Lung (tissue), 12 donors: ENCODE measurements around the gene RPL5. TPM values are rescaled to one million over a fixed set of nuclear protein-coding genes. Genes with fewer than 3 reads are reported as not detected.

Experiments
- ATAC-seq: fragments of 200-7000 bp; cut with Tn5 transposase; one replicate; pipeline ENCODE4 v1.9.1; 2020; ENCODE audit warnings: moderate number of reproducible peaks; ENCODE audit not compliant: insufficient read depth, low FRiP score
- DNase-seq, 3 donors: peaks; one replicate each; pipeline ENCODE4 v3.0.0-alpha.2; 2013 to 2017
- H3K27ac ChIP-seq, 2 donors: one replicate each; pipeline ENCODE4 v1.5.1; 2013; ENCODE audit warnings: mild to moderate bottlenecking in 2 of 2, moderate library complexity in 2 of 2, control low read depth in 1 of 2, inconsistent platforms in 1 of 2, low read depth in 1 of 2, low read length in 1 of 2
- H3K27me3 ChIP-seq, 3 donors: one replicate each; pipeline ENCODE4 v1.5.1; 2013; ENCODE audit warnings: low read length in 2 of 3; ENCODE audit not compliant: control insufficient read depth in 3 of 3, insufficient read depth in 3 of 3
- H3K36me3 ChIP-seq, 4 donors: one replicate each; pipeline ENCODE4 v1.5.1; 2013; ENCODE audit warnings: low read length in 4 of 4, mild to moderate bottlenecking in 1 of 4, moderate library complexity in 1 of 4; ENCODE audit not compliant: control insufficient read depth in 4 of 4, insufficient read depth in 4 of 4
- H3K4me1 ChIP-seq, 5 donors: one replicate each; pipeline ENCODE4 v1.5.1; 2013; ENCODE audit warnings: low read length in 5 of 5, mild to moderate bottlenecking in 2 of 5, moderate library complexity in 1 of 5; ENCODE audit not compliant: control insufficient read depth in 5 of 5, insufficient read depth in 5 of 5
- H3K4me3 ChIP-seq: one replicate; pipeline ENCODE4 v1.5.1; 2013; ENCODE audit warnings: mild to moderate bottlenecking, control low read depth, moderate library complexity
- H3K9ac ChIP-seq, 2 donors: one replicate each; pipeline ENCODE4 v1.5.1; 2013; ENCODE audit warnings: low read length in 2 of 2, control low read depth in 1 of 2; ENCODE audit not compliant: insufficient read depth in 1 of 2
- H3K9me3 ChIP-seq, 4 donors: one replicate each; pipeline ENCODE4 v1.5.1; 2013; ENCODE audit warnings: low read length in 3 of 4, mild to moderate bottlenecking in 1 of 4, moderate library complexity in 1 of 4; ENCODE audit not compliant: control insufficient read depth in 4 of 4, insufficient read depth in 3 of 4
- WGBS, 2 donors: extraction: QIAGEN DNeasy Blood & Tissue Kit; methylation state at CpG; one replicate each; pipeline ENCODE4 v1.1.7; 2013; 5-methylcytosine and 5-hydroxymethylcytosine counted together
- polyA plus RNA-seq, 2 donors: library from polyadenylated mRNA; stranded (reverse); fragments of 200-250 nt; gene quantifications; one replicate each; pipeline ENCODE4 v1.2.1, GENCODE V29; 2013
- total RNA-seq, 2 donors: library from RNA; depleted of rRNA in 1 of 2; stranded (reverse); fragments of >200 nt in 1 of 2; gene quantifications; one replicate each; pipeline ENCODE4 v1.2.1, GENCODE V29; 2014 to 2021
- TF ChIP-seq, protein P1 (sequence below): IDR thresholded peaks from 2 replicates; pipeline ENCODE4 v1.5.1; 2012; ENCODE audit warnings: mild to moderate bottlenecking; ENCODE audit errors: control extremely low read depth, extremely low read depth
- donor health status: control.
- donor health status: control.
- donor health status: Bipolar disorder and iron deficiency.
- donor health status: healthy.
- donor health status: DM: yes; HTN: yes; CAD: no.

Gene RPL5
- total and polyA plus RNA-seq, 4 donors: 669 to 2,312 (median 1,354) TPM

- peaks cover 5 to 20% (median 13%) of the 10 kb centered on the region in 4 donors for H3K36me3 ChIP-seq
- H3K9me3 ChIP-seq: no peaks in the 10 kb centered on the region
- TF ChIP-seq, protein P1, sequence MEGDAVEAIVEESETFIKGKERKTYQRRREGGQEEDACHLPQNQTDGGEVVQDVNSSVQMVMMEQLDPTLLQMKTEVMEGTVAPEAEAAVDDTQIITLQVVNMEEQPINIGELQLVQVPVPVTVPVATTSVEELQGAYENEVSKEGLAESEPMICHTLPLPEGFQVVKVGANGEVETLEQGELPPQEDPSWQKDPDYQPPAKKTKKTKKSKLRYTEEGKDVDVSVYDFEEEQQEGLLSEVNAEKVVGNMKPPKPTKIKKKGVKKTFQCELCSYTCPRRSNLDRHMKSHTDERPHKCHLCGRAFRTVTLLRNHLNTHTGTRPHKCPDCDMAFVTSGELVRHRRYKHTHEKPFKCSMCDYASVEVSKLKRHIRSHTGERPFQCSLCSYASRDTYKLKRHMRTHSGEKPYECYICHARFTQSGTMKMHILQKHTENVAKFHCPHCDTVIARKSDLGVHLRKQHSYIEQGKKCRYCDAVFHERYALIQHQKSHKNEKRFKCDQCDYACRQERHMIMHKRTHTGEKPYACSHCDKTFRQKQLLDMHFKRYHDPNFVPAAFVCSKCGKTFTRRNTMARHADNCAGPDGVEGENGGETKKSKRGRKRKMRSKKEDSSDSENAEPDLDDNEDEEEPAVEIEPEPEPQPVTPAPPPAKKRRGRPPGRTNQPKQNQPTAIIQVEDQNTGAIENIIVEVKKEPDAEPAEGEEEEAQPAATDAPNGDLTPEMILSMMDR: no peak
- 64% methylated on average over 3 of the region's 3 CpGs for WGBS, 2 donors
- ATAC-seq (no peak), DNase-seq (no peak)
- H3K4me1 ChIP-seq: no peaks in the 10 kb centered on the region
- no peaks in the 10 kb centered on the region for H3K27me3 ChIP-seq
- H3K4me3 ChIP-seq: no peak overlapping the region
- H3K27ac ChIP-seq: no peak overlapping the region
- no peak overlapping the region for H3K9ac ChIP-seq
These were observed 14.1 kb downstream of the RPL5 start for GRCh38 chr1:92845908-92846307.

- no peak overlapping the region for H3K4me3 ChIP-seq
- H3K36me3 ChIP-seq: peaks cover 0 to 9% (median 7%) of the 10 kb centered on the region in 4 donors
- no peak overlapping the region for H3K9ac ChIP-seq
- ATAC-seq (no peak), DNase-seq (no peak)
- TF ChIP-seq, protein P1: no peak
- 90 to 92% methylated on average over 4 of the region's 4 CpGs for WGBS, 2 donors
- no peaks in the 10 kb centered on the region for H3K9me3 ChIP-seq
- H3K4me1 ChIP-seq: no peaks in the 10 kb centered on the region
- H3K27me3 ChIP-seq: no peaks in the 10 kb centered on the region
- no peak overlapping the region for H3K27ac ChIP-seq
These were observed 16.4 kb downstream of the RPL5 start for GRCh38 chr1:92848201-92848600.

- TF ChIP-seq, protein P1: no peak
- Histone ChIP-seq H3K27ac (no peak overlapping the region), H3K27me3 (no peaks in the 10 kb centered on the region), H3K9ac (no peak overlapping the region), H3K36me3 (no peaks in the 10 kb centered on the region), H3K4me3 (no peak overlapping the region), H3K9me3 (no peaks in the 10 kb centered on the region), H3K4me1 (no peaks in the 10 kb centered on the region)
- DNase-seq: no peak
- WGBS, 2 donors: 100% methylated on average over 3 of the region's 3 CpGs
- no peak for ATAC-seq
These were observed 18.2 kb downstream of the RPL5 start for GRCh38 chr1:92850019-92850418.

DNA sequence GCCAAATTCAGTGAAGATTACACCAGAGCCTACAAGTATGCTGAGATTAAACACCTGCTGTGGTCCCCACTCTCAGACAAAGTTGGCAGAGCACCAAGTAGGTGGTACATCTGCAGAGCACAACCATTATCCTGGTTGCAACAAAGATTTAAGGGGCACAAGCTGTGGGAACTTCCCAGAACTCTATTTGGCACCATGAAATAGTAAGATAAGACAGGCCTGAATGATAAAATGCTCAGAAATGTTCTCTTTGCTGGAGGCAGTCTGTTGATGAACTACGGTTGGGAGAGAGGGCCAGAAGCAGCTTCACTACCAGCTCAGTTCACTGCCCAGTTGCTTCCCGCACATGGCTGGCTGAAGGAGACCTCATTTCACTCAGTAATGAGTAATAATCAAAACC lies 19.9 kb downstream of the RPL5 start:
- DNase-seq (peak in 1 of 3 donors; percentile 5), ATAC-seq (no peak)
- H3K27ac ChIP-seq: no peak overlapping the region
- no peaks in the 10 kb centered on the region for H3K36me3 ChIP-seq
- no peaks in the 10 kb centered on the region for H3K27me3 ChIP-seq
- H3K4me1 ChIP-seq: no peaks in the 10 kb centered on the region
- 73 to 78% methylated on average over 2 of the region's 2 CpGs for WGBS, 2 donors
- H3K9ac ChIP-seq: no peak overlapping the region
- H3K9me3 ChIP-seq: no peaks in the 10 kb centered on the region
- no peak overlapping the region for H3K4me3 ChIP-seq
- TF ChIP-seq, protein P1: no peak
